SK-N-SH (cell line): ENCODE results near the gene IGF2. TPM values are rescaled to one million over a fixed set of nuclear protein-coding genes. Genes with fewer than 3 reads are reported as not detected.

Experiments
- CTCF ChIA-PET: fragments of 300-600, 350-600 bp; formaldehyde crosslinking; extraction: SDS; loops from one replicate; lab custom pipeline; 2021; lab: Yijun Ruan, JAX
- POLR2A ChIA-PET: fragments of 350-600 bp; sonication (Branson Sonifier 250); formaldehyde crosslinking; extraction: SDS; loops from one replicate; lab custom pipeline; 2020; ENCODE audit warnings: antibody characterized with exemption, inconsistent platforms; lab: Yijun Ruan, JAX
- DNase-seq: peaks from one replicate; pipeline ENCODE4 v3.0.0; 2012
- H2AFZ ChIP-seq: fragments of 200-600 bp; sonication (generic); 2 replicates; pipeline ENCODE4 v1.8.1; 2016; ENCODE audit warnings: antibody characterized with exemption, mild to moderate bottlenecking, low read depth
- H3F3A ChIP-seq: fragments of 200-600 bp; sonication (generic); replicated peaks from 2 replicates; pipeline ENCODE3; 2016; ENCODE audit warnings: antibody characterized with exemption, mild to moderate bottlenecking; ENCODE audit not compliant: insufficient read depth
- H3K27ac ChIP-seq, 2 experiments: fragments of 200-500 bp in 1 of 2; fragments of 200-600 bp in 1 of 2; sonication (Bioruptor generic) in 1 of 2; sonication (generic), shearing (Covaris generic) in 1 of 2; 2 replicates each; pipeline versions ENCODE4 v1.5.1 to v1.6.1; 2014 to 2016; ENCODE audit warnings: low read depth in 2 of 2, inconsistent platforms in 1 of 2, low read length in 1 of 2, mild to moderate bottlenecking in 1 of 2, mixed read lengths in 1 of 2
- H3K27me3 ChIP-seq: fragments of 200-600 bp; sonication (generic), shearing (Covaris generic); 2 replicates; pipeline ENCODE4 v1.6.1; 2016; ENCODE audit warnings: mixed run types; ENCODE audit not compliant: insufficient read depth
- H3K36me3 ChIP-seq, 2 experiments: fragments of 200-500 bp in 1 of 2; fragments of 200-600 bp in 1 of 2; sonication (Bioruptor generic) in 1 of 2; sonication (generic) in 1 of 2; replicated peaks in 1 of 2; 2 replicates each; pipeline versions ENCODE3 to v1.5.1; 2014 to 2016; ENCODE audit warnings: low read length in 1 of 2, mild to moderate bottlenecking in 1 of 2; ENCODE audit not compliant: insufficient read depth in 2 of 2, control insufficient read depth in 1 of 2
- H3K4me1 ChIP-seq, 2 experiments: fragments of 200-500 bp in 1 of 2; fragments of 200-600 bp in 1 of 2; sonication (Bioruptor generic) in 1 of 2; sonication (generic), shearing (Covaris generic) in 1 of 2; 2 replicates each; pipeline versions ENCODE4 v1.5.1 to v1.6.1; 2014 to 2016; ENCODE audit warnings: low read depth in 1 of 2, low read length in 1 of 2, mixed run types in 1 of 2; ENCODE audit not compliant: insufficient read depth in 2 of 2, control insufficient read depth in 1 of 2
- H3K4me2 ChIP-seq: fragments of 200-600 bp; sonication (generic), shearing (Covaris generic); 2 replicates; pipeline ENCODE4 v1.6.1; 2017; ENCODE audit warnings: mixed run types
- H3K4me3 ChIP-seq, 2 experiments: fragments of 200-500 bp in 1 of 2; fragments of 200-600 bp in 1 of 2; sonication (Bioruptor generic) in 1 of 2; sonication (generic), shearing (Covaris generic) in 1 of 2; 2 replicates each; pipeline versions ENCODE4 v1.5.1 to v1.8.1; 2014 to 2016; ENCODE audit warnings: low read depth in 2 of 2, inconsistent platforms in 1 of 2, low read length in 1 of 2, mild to moderate bottlenecking in 1 of 2, mixed read lengths in 1 of 2, moderate library complexity in 1 of 2
- H3K79me2 ChIP-seq: fragments of 200-600 bp; sonication (generic); 2 replicates; pipeline ENCODE4 v1.8.1; 2017; ENCODE audit warnings: mild to moderate bottlenecking; ENCODE audit not compliant: insufficient read depth
- H3K9ac ChIP-seq: fragments of 200-600 bp; sonication (generic); 2 replicates; pipeline ENCODE4 v1.6.1; 2017; ENCODE audit warnings: mixed run types
- H3K9me2 ChIP-seq: fragments of 200-600 bp; sonication (generic); 2 replicates; pipeline ENCODE4 v1.6.1; 2017; ENCODE audit warnings: mixed run types
- H3K9me3 ChIP-seq: fragments of 200-600 bp; sonication (generic); 2 replicates; pipeline ENCODE4 v1.6.1; 2017; ENCODE audit warnings: mixed run types, mild to moderate bottlenecking, moderate library complexity
- H4K20me1 ChIP-seq: fragments of 200-600 bp; sonication (generic); 2 replicates; pipeline ENCODE4 v1.6.1; 2017; ENCODE audit warnings: mild to moderate bottlenecking, mixed run types; ENCODE audit not compliant: insufficient read depth
- CHD2 ChIP-seq: fragments of 150-350 bp; IDR thresholded peaks from 2 replicates; pipeline ENCODE4 v1.6.1; 2018; ENCODE audit warnings: low read length; ENCODE audit not compliant: partially characterized antibody
- CTCF ChIP-seq: fragments of 200-600 bp; sonication (generic); IDR thresholded peaks from 2 replicates; pipeline ENCODE4 v1.6.1; 2017; ENCODE audit warnings: antibody characterized with exemption, mild to moderate bottlenecking, moderate library complexity
- ELF1 ChIP-seq: IDR thresholded peaks from 2 replicates; pipeline ENCODE4 v1.4.0; 2012
- EP300 ChIP-seq, 2 experiments: IDR thresholded peaks; 2 replicates each; pipeline versions ENCODE4 v1.4.0 to v1.6.1; 2012; ENCODE audit warnings: borderline replicate concordance in 1 of 2, low read depth in 1 of 2, low read length in 1 of 2
- EZH2phosphoT487 ChIP-seq: fragments of 200-600 bp; sonication (generic); IDR thresholded peaks from 2 replicates; pipeline ENCODE4 v1.6.1; 2017; ENCODE audit warnings: low read depth, mixed run types, mild to moderate bottlenecking, antibody characterized with exemption, moderate library complexity, borderline replicate concordance
- FOXM1 ChIP-seq: IDR thresholded peaks from 2 replicates; pipeline ENCODE4 v1.4.0; 2012; ENCODE audit warnings: low read depth, mild to moderate bottlenecking
- GATA2 ChIP-seq: sonication (generic); formaldehyde crosslinking; IDR thresholded peaks from 2 replicates; pipeline ENCODE4 v1.5.0; 2020; ENCODE audit warnings: mild to moderate bottlenecking, missing genetic modification reagents
- NRF1 ChIP-seq: IDR thresholded peaks from 2 replicates; pipeline ENCODE4 v1.6.1; 2012; ENCODE audit warnings: low read depth, mild to moderate bottlenecking, low read length
- TAF1 ChIP-seq: IDR thresholded peaks from 2 replicates; pipeline ENCODE4 v1.6.1; 2012; ENCODE audit warnings: low read depth, mild to moderate bottlenecking, low read length, moderate library complexity, borderline replicate concordance
- YY1 ChIP-seq: IDR thresholded peaks from 2 replicates; pipeline ENCODE4 v1.4.0; 2012; ENCODE audit warnings: low read depth, mild to moderate bottlenecking
- WGBS: methylation state at CpG from one replicate; pipeline ENCODE4 v1.1.6; 2017; ENCODE audit warnings: low lambda C conversion rate; 5-methylcytosine and 5-hydroxymethylcytosine counted together
- polyA plus RNA-seq, 3 experiments: library from polyadenylated mRNA; depleted of rRNA; stranded (reverse); fragments of >200 nt; gene quantifications; 2 replicates each; pipeline ENCODE4 v1.2.3, GENCODE V29; 2012

IGF2 gene
- polyA plus RNA-seq, 1 of the 3 experiments (the other 2 are of a cell fraction): 0.05 TPM

GRCh38 chr11:2160736-2161259 lies 21.6 kb upstream of the IGF2 start, which contains the start of gene INS:
TSS of gene INS (minus strand) at chr11:2161209. CDS start at chr11:2160971, 238 bp downstream.
- Histone ChIP-seq H3K79me2 (no peaks in the 10 kb centered on the region), H3K9me2 (no peaks in the 10 kb centered on the region), H3K36me3 (no peaks in the 10 kb centered on the region), H3K9me3 (no peaks in the 10 kb centered on the region), H3K27ac (no peak within 1 kb of the TSS), H4K20me1 (no peaks in the 10 kb centered on the region), H3K4me2 (no peak within 1 kb of the TSS), H3K27me3 (no peaks in the 10 kb centered on the region), H2AFZ (no peak within 1 kb of the TSS), H3K4me1 (peaks cover 0 to 23% of the 10 kb centered on the region in 2 experiments; a peak in 1 of 4 replicates), H3F3A (no peaks in the 10 kb centered on the region)
- POLR2A ChIA-PET: interaction anchor here (0.9 kb wide), 1 partner anchor 124 kb away, joined by 3 read pairs; no protein-coding TSS in a partner anchor
- CTCF ChIA-PET: interaction anchor here (0.9 to 21.8 kb wide), 7 partner anchors 8 to 508 kb away, joined by 3 to 478 read pairs (median 6); partner anchors contain the start of genes SYT8, TH and TNNI2
- DNase-seq: no peak
- TF ChIP-seq FOXM1: no peak
- no peak for TF ChIP-seq NRF1
- TF ChIP-seq EP300 (IDR thresholded peaks at IDR 0.05; ENCODE audit: borderline replicate concordance in 1 of 2, low read depth in 1 of 2, low read length in 1 of 2): no peak
- TF ChIP-seq CTCF: no peak
- TF ChIP-seq YY1: no peak
- TF ChIP-seq, all 33 proteins: peak for 0
- WGBS: 80% methylated on average over 2 of the region's 13 CpGs
- no peak within 1 kb of the TSS for H3K9ac ChIP-seq
- H3K4me3 ChIP-seq: no peak within 1 kb of the TSS

- H2AFZ ChIP-seq: no peak overlapping the region
- TF ChIP-seq YY1: no peak
- no peak for TF ChIP-seq ELF1
- TF ChIP-seq TAF1: no peak
- no peak for TF ChIP-seq CHD2
- TF ChIP-seq GATA2: no peak
- TF ChIP-seq EZH2phosphoT487: no peak
- H3K9ac ChIP-seq: no peak overlapping the region
- no peaks in the 10 kb centered on the region for H3K79me2 ChIP-seq
- H3K4me2 ChIP-seq: no peak overlapping the region
- peaks cover 0 to 18% of the 10 kb centered on the region in 2 experiments; a peak in 1 of 4 replicates for H3K4me1 ChIP-seq
- CTCF ChIA-PET: interaction anchor here (0.9 to 25.3 kb wide), 11 partner anchors 9 to 507 kb away, joined by 3 to 1098 read pairs (median 9); partner anchors contain the start of genes SYT8, TH and TNNI2
- no peak for DNase-seq
- no peaks in the 10 kb centered on the region for H3K27me3 ChIP-seq
- no peaks in the 10 kb centered on the region for H3F3A ChIP-seq
- no peaks in the 10 kb centered on the region for H3K9me3 ChIP-seq
- no peak overlapping the region for H3K4me3 ChIP-seq
- H3K36me3 ChIP-seq: no peaks in the 10 kb centered on the region
- 44% methylated on average over 5 of the region's 36 CpGs for WGBS
- H4K20me1 ChIP-seq: no peaks in the 10 kb centered on the region
- no peak overlapping the region for H3K27ac ChIP-seq
- no peaks in the 10 kb centered on the region for H3K9me2 ChIP-seq
- POLR2A ChIA-PET: interaction anchor here (0.9 kb wide), 1 partner anchor 122 kb away, joined by 3 read pairs; no protein-coding TSS in a partner anchor
These were observed 20.6 kb upstream of the IGF2 start for GRCh38 chr11:2159536-2160413.
